ENCODE data around the gene MSANTD4.
A peak's percentile ranks its signal among the peaks of the same experiment; 100 is the strongest.
"Not testable (repeated sequence)": the region's sequence is repeated elsewhere in the genome, so short reads cannot be mapped to it uniquely, and the experiment has no call there.

MSANTD4 gene

DNA sequence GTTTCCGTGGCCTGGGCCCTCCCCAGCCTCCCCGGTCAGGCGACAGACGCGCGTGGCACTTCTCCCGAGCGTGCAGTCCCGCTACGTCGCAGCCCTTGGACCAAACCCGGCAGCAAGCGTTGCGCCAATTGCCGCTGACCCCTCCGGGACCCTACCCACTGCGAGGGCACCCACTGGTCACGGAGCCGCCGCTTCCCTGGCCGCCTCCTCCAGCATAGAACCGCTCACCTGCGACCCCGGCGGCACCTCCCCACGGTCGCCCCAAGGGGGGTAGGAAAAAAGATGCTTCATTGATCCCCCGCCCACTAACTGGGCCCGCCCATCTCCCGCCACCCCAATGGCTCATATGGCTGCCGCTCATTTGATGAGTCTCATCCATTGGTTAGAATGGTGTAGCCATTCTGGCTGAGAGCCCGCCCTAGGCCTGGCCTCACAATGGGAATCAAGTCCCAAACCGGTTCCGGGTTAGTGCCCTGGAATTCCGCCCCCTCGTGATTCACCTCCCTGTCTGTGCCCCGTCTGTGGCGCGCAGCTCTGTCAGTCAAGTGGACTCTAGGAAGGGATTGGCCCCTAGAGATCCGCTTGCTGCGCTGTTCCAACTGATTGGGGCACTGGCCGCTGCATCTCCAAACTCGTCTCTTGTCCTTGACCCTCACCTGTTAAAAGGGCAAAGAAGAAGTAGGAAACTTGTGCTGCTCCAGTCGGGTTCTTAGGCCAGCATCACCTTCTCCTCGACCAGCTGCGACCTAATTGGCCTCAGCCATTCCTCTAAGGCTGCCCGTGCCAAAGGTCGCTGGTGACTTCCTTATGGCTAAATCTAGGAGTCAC lies at the start of gene MSANTD4:
MSANTD4 (minus strand) TSS at position 274 of the 828 bp plus-strand sequence. CDS start 11,323 bp downstream, outside the sequence.
- Histone ChIP-seq H3K9ac (ENCODE audit: low read length) (peak within 1 kb of the TSS; percentile 66), H3K4me3 (ENCODE audit: low read length) (peak within 1 kb of the TSS; percentile 94), H3K4me1 (ENCODE audit: control insufficient read depth, insufficient read depth, low read length) (peaks cover 7% of the 10 kb centered on the region), H3K27ac (ENCODE audit: low read depth, low read length) (peak within 1 kb of the TSS; percentile 83), H3K27me3 (ENCODE audit: control insufficient read depth, insufficient read depth, low read length) (no peaks in the 10 kb centered on the region), H3K36me3 (ENCODE audit: control insufficient read depth, insufficient read depth, low read length) (no peaks in the 10 kb centered on the region)

DNA sequence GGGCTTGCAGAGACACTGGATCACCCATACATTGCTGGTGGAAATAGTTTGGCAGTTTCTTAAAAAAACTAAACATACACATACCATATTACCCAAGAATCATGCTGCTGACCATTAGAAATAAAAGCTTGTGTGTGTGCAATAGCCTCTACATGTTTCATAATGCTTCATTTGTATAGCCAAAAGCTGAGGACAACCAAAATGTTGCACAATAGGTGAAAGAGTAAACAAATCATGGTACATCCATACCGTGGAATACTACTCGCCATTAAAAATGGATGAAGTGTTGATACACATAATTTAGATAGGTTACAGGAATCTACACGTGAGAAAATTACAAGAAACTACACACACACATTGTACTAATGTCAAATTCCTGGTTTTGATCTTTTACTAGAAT lies 48.6 kb upstream of the MSANTD4 start:
- H3K4me3 ChIP-seq (ENCODE audit: low read length), result no peak overlapping the region
- H3K4me1 ChIP-seq (ENCODE audit: control insufficient read depth, insufficient read depth, low read length), result no peaks in the 10 kb centered on the region
- no peaks in the 10 kb centered on the region for H3K36me3 ChIP-seq (ENCODE audit: control insufficient read depth, insufficient read depth, low read length)
- H3K9ac ChIP-seq (ENCODE audit: low read length), result no peak overlapping the region
- no peak overlapping the region for H3K27ac ChIP-seq (ENCODE audit: low read depth, low read length)
- H3K27me3 ChIP-seq (ENCODE audit: control insufficient read depth, insufficient read depth, low read length), result no peaks in the 10 kb centered on the region

DNA sequence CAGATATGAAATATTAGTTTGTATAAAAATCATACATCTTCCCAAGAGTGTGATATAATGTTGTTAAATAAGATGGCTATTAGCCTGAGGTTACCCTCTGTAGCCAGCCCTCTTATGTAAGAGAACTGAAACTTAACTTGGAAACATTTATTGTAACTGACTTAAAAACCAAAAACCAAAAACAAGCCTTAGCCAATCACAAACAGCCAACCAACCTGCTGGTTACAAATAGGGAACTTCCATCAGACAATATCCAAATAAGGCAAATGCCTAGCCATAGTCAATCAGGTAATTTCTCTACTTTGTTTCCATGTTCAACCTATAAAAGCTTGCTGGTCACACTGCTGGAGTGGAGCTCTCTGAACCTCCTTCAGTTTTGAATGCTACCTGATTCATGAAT lies 41.0 kb upstream of the MSANTD4 start:
- H3K9ac ChIP-seq (ENCODE audit: low read length), result no peak overlapping the region
- no peak overlapping the region for H3K27ac ChIP-seq (ENCODE audit: low read depth, low read length)
- no peaks in the 10 kb centered on the region for H3K4me1 ChIP-seq (ENCODE audit: control insufficient read depth, insufficient read depth, low read length)
- no peak overlapping the region for H3K4me3 ChIP-seq (ENCODE audit: low read length)
- no peaks in the 10 kb centered on the region for H3K27me3 ChIP-seq (ENCODE audit: control insufficient read depth, insufficient read depth, low read length)
- H3K36me3 ChIP-seq (ENCODE audit: control insufficient read depth, insufficient read depth, low read length), result no peaks in the 10 kb centered on the region

DNA sequence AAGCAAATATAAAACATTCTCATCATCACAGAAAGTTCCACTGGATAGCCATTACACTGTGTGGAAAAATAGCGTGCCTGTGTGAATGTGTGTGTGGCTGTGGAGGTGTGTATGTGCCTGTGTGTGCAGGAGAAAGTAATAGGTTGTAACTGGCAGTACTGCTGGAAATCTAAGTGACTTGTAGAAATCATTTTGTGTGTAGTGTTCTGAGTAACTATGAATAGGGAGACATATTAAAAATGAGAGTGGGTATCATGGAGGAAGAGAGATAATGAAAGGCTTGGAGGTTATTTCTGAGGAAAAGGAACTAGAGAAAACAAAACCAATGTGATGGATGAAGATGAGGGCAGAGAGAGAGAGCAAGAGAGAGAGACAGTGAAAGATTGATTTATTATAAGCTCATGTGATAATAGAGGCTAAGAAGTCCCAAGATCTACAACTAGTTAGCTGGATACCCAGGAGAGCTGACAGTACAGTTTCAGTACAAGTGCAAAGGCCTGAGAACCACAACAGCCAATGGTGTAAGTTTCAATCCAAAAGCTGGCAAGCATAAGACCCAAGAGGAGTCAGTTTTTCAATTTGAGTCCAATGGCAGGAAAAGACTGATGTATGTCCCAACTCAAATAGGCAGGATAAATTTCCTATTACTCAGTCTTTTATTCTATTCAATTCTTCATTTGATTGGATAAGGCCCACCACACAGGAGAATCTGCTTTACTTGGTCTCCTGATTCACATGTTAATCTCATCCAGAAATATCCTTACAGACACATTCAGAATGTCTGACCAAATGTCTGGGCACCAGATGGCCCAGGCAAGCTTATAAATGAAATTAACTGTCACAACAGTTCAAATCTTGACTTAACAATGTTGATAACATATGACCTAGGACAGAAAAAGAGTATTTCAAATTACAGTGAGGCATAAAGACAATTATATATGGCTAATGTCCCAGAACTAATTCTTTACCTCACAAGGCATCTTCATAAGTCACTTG lies 40.2 kb upstream of the MSANTD4 start:
- Histone ChIP-seq H3K27me3 (ENCODE audit: control insufficient read depth, insufficient read depth, low read length) (no peaks in the 10 kb centered on the region), H3K9ac (ENCODE audit: low read length) (no peak overlapping the region), H3K4me3 (ENCODE audit: low read length) (no peak overlapping the region), H3K27ac (ENCODE audit: low read depth, low read length) (no peak overlapping the region), H3K4me1 (ENCODE audit: control insufficient read depth, insufficient read depth, low read length) (no peaks in the 10 kb centered on the region), H3K36me3 (ENCODE audit: control insufficient read depth, insufficient read depth, low read length) (no peaks in the 10 kb centered on the region)

DNA sequence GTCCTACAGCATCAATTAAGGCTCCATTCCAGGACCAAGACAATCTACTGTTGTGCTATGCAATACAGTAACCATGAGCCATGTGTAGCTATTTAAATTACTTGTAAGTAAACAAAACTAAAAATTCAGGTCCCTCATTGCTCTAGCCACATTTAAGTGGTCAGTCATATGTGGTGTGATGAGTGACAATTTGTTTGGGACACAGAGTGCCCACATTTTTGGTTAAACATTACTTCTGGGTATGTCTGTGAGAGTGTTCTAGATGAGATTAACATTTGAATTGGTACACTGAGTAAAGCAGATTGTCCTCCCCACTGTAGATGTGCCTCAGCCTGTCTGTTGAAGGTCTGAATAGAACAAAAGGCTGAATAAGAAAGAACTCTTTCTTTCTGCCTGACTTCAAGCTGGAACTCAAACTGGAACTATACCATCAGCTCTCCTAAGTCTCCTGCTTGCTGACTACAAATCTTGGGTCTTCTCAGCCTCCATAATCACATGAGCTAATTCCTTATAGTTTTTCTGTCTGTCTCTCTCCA lies 39.3 kb upstream of the MSANTD4 start:
- Histone ChIP-seq H3K9ac (ENCODE audit: low read length) (no peak overlapping the region), H3K4me3 (ENCODE audit: low read length) (no peak overlapping the region), H3K27ac (ENCODE audit: low read depth, low read length) (no peak overlapping the region)

DNA sequence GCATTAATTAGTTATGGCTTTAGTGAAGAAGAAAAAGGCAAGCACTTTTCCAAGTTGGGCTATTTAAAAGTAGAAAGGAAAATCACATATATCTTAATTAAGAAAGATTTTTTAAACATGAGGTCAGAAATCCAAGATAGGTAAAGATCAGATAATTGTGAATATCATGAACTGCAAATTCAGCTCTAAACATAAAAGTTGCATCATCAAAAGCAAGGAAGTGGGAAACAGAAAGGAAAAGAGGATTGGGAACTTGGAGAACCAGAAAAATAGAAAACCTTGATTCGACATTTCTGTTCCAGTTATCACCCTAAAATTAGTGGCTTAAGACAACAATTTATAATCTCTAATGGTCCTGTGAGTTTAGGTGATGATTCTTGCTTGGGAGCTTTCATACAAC lies 37.6 kb upstream of the MSANTD4 start:
- Histone ChIP-seq H3K4me1 (ENCODE audit: control insufficient read depth, insufficient read depth, low read length) (no peaks in the 10 kb centered on the region), H3K27ac (ENCODE audit: low read depth, low read length) (no peak overlapping the region), H3K36me3 (ENCODE audit: control insufficient read depth, insufficient read depth, low read length) (no peaks in the 10 kb centered on the region), H3K4me3 (ENCODE audit: low read length) (no peak overlapping the region), H3K9ac (ENCODE audit: low read length) (no peak overlapping the region), H3K27me3 (ENCODE audit: control insufficient read depth, insufficient read depth, low read length) (no peaks in the 10 kb centered on the region)

More for the DNA sequence above, 39.3 kb upstream of the MSANTD4 start:
- Histone ChIP-seq H3K4me1 (ENCODE audit: control insufficient read depth, insufficient read depth, low read length) (no peaks in the 10 kb centered on the region), H3K27me3 (ENCODE audit: control insufficient read depth, insufficient read depth, low read length) (no peaks in the 10 kb centered on the region), H3K36me3 (ENCODE audit: control insufficient read depth, insufficient read depth, low read length) (no peaks in the 10 kb centered on the region)

DNA sequence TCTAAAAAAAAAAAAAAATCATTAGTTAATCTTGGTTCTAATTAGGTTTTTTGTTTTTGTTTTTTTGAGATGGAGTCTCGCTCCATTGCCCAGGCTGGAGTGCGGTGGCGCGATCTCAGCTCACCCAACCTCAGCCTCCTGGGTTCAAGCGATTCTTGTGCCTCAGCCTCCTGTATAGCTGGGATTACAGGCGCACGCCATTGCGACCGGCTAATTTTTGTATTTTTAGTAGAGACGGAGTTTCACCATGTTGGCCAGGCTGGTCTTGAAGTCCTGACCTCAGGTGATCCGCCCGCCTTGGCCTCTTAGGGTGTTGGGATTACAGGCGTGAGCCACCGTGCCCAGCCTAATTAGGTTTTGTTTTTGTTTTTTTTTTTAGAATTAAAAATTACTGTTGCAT lies 36.3 kb upstream of the MSANTD4 start:
- not testable (repeated sequence) for H3K27ac ChIP-seq (ENCODE audit: low read depth, low read length); H3K4me3 ChIP-seq (ENCODE audit: low read length); H3K27me3 ChIP-seq (ENCODE audit: control insufficient read depth, insufficient read depth, low read length); H3K4me1 ChIP-seq (ENCODE audit: control insufficient read depth, insufficient read depth, low read length); H3K36me3 ChIP-seq (ENCODE audit: control insufficient read depth, insufficient read depth, low read length); H3K9ac ChIP-seq (ENCODE audit: low read length)

DNA sequence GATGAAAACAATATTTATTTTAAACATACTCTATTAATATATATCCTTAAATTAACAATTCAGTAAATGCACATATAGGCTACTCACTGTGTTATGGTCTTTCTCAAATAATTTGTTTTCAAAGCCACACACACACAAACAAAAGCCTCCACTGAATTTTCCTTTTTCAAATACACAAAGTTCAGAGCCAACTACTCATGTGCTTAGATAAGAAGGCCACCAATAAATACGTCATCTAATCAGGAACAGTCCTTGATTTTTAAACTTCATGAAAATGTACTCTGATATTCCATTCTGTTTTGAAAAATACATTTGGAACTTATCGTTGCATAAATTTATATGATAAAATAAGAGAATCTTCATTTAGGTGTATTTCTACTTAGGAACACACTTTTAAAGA lies 29.1 kb upstream of the MSANTD4 start:
- H3K36me3 ChIP-seq (ENCODE audit: control insufficient read depth, insufficient read depth, low read length), result no peaks in the 10 kb centered on the region
- no peak overlapping the region for H3K4me3 ChIP-seq (ENCODE audit: low read length)
- no peaks in the 10 kb centered on the region for H3K4me1 ChIP-seq (ENCODE audit: control insufficient read depth, insufficient read depth, low read length)
- H3K27me3 ChIP-seq (ENCODE audit: control insufficient read depth, insufficient read depth, low read length), result no peaks in the 10 kb centered on the region
- H3K9ac ChIP-seq (ENCODE audit: low read length), result no peak overlapping the region
- H3K27ac ChIP-seq (ENCODE audit: low read depth, low read length), result no peak overlapping the region

DNA sequence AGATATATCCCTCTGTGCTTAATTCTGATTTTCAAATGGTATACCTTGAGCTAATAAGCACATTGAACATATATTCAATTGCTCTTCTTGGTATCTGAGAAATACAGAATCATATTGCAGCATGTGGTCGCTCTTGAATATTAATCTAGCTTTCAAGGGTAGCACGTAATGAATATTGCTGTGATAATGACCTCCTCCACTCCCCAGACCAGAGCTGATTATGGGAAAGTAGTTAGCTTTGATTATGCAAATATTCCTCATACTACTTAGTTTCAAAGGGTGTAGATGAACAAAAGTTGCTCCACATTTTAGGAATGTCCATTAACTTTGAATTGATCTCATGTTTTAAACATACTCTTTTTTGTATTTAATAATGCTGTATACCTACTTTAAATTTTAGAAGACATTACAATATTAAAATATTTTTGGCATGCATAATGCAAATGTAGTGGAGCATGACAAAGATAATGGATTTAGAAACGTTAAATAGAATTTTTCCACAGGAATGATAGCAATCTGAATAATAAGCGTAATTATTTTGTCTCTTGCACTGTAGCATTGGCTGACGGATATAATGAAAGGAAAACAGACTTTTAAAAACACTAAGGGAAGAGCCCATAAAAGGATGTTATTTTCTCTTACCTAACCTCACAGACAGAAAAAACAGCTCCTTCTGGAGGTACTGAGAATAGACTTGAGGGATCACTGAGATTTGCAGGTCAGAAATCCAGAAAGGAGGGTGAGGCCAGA lies 27.9 kb upstream of the MSANTD4 start:
- Histone ChIP-seq H3K27ac (ENCODE audit: low read depth, low read length) (no peak overlapping the region), H3K4me3 (ENCODE audit: low read length) (no peak overlapping the region), H3K9ac (ENCODE audit: low read length) (no peak overlapping the region), H3K27me3 (ENCODE audit: control insufficient read depth, insufficient read depth, low read length) (no peaks in the 10 kb centered on the region), H3K36me3 (ENCODE audit: control insufficient read depth, insufficient read depth, low read length) (no peaks in the 10 kb centered on the region), H3K4me1 (ENCODE audit: control insufficient read depth, insufficient read depth, low read length) (no peaks in the 10 kb centered on the region)

DNA sequence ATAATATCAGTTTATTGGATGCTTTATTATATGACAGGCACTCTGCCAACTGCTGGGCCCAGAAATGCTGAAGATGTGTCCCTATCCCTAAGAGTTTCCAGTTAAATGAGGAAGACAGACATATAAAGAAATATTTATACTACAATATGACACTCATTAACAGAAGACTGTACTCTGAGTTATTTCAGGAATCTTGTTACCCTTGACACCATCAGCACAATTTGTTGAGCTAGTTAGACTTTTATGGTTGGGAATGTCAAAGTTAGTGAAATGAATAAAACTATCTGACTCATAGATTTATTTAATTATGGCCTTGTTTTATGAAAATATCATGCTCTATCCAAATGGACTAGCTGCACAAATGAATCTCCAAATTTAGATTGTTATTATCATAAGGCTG lies 25.6 kb upstream of the MSANTD4 start:
- H3K27ac ChIP-seq (ENCODE audit: low read depth, low read length), result no peak overlapping the region
- H3K9ac ChIP-seq (ENCODE audit: low read length), result no peak overlapping the region
- no peaks in the 10 kb centered on the region for H3K4me1 ChIP-seq (ENCODE audit: control insufficient read depth, insufficient read depth, low read length)
- H3K36me3 ChIP-seq (ENCODE audit: control insufficient read depth, insufficient read depth, low read length), result no peaks in the 10 kb centered on the region
- H3K27me3 ChIP-seq (ENCODE audit: control insufficient read depth, insufficient read depth, low read length), result no peaks in the 10 kb centered on the region
- no peak overlapping the region for H3K4me3 ChIP-seq (ENCODE audit: low read length)

DNA sequence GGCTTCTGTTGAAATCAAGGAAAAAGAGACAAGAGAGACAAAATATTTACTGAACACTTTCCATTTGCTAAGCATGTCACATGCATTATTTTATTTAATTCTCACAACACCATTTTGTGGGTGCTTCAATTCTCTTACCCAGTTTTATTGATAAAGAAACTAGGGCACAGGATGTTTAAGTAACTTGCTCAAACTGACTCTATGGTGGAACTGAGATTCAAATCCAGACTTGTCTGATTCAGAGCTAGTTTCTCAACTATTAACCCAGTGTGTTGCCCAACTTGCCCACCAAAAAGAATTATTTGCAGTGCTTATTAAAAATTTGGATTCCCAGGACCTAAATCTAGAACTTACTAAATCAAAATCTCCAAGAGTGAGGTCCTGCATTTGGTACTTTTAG lies 21.5 kb upstream of the MSANTD4 start:
- no peaks in the 10 kb centered on the region for H3K36me3 ChIP-seq (ENCODE audit: control insufficient read depth, insufficient read depth, low read length)
- no peak overlapping the region for H3K9ac ChIP-seq (ENCODE audit: low read length)
- no peaks in the 10 kb centered on the region for H3K27me3 ChIP-seq (ENCODE audit: control insufficient read depth, insufficient read depth, low read length)
- H3K27ac ChIP-seq (ENCODE audit: low read depth, low read length), result no peak overlapping the region
- no peaks in the 10 kb centered on the region for H3K4me1 ChIP-seq (ENCODE audit: control insufficient read depth, insufficient read depth, low read length)
- H3K4me3 ChIP-seq (ENCODE audit: low read length), result no peak overlapping the region

DNA sequence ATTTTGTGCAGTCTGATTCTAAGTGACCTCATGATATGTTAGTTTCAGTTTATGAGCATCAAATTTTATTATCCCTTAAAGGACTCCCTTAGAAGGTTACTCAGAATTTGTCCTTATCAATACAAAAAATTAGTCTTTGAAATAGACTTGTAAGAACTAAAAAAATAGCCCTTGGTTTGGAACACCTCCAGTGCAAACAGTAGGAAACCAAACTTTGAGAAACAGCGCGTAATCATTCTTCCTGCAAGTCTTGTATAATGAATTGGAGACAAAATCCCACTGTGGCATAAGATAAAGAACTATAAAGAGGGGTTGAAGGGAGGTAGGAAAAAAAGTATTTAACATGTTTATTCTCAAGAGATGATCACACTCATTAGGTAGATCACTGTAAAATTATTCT lies 10.8 kb upstream of the MSANTD4 start:
- H3K4me1 ChIP-seq (ENCODE audit: control insufficient read depth, insufficient read depth, low read length), result no peaks in the 10 kb centered on the region
- H3K27ac ChIP-seq (ENCODE audit: low read depth, low read length), result no peak overlapping the region
- no peak overlapping the region for H3K4me3 ChIP-seq (ENCODE audit: low read length)
- no peaks in the 10 kb centered on the region for H3K36me3 ChIP-seq (ENCODE audit: control insufficient read depth, insufficient read depth, low read length)
- no peak overlapping the region for H3K9ac ChIP-seq (ENCODE audit: low read length)
- H3K27me3 ChIP-seq (ENCODE audit: control insufficient read depth, insufficient read depth, low read length), result no peaks in the 10 kb centered on the region
